Ovary (tissue), 9 donors: ENCODE measurements around the gene TMEM59L. TPM values are rescaled to one million over a fixed set of nuclear protein-coding genes. Genes with fewer than 3 reads are reported as not detected.

ENCODE experiments used
- DNase-seq, 5 donors: peaks; one replicate each; pipeline ENCODE4 v3.0.0-alpha.2; 2019 to 2020
- H3K27ac ChIP-seq, 2 donors: fragments of 200-600 bp; one replicate each; pipeline versions ENCODE4 v1.5.1 to v1.8.0; 2019 to 2022
- H3K27me3 ChIP-seq: fragments of 200-600 bp; one replicate; pipeline ENCODE4 v1.8.0; 2022
- H3K36me3 ChIP-seq: fragments of 200-600 bp; sonication (generic); one replicate; pipeline ENCODE4 v1.5.1; 2019
- H3K4me1 ChIP-seq: one replicate; pipeline ENCODE4 v1.8.1; 2013; ENCODE audit warnings: mild to moderate bottlenecking, moderate library complexity; ENCODE audit not compliant: insufficient read depth
- H3K4me3 ChIP-seq: fragments of 200-600 bp; sonication (generic); one replicate; pipeline ENCODE4 v1.5.1; 2017
- H3K9me3 ChIP-seq, 2 donors: fragments of 200-600 bp in 1 of 2; sonication (generic) in 1 of 2; one replicate each; pipeline versions ENCODE4 v1.5.1 to v1.8.1; 2013 to 2019; ENCODE audit warnings: mild to moderate bottlenecking in 1 of 2, moderate library complexity in 1 of 2
- EP300 ChIP-seq: sonication (generic); formaldehyde crosslinking; IDR thresholded peaks from one replicate; pipeline ENCODE4 v1.6.1; 2017; ENCODE audit warnings: antibody characterized with exemption
- POLR2A ChIP-seq: fragments of 450-650 bp; IDR thresholded peaks from one replicate; pipeline ENCODE4 v1.6.1; 2017; ENCODE audit warnings: antibody characterized with exemption, mild to moderate bottlenecking, moderate library complexity
- WGBS, 3 donors: extraction: QIAGEN DNeasy Blood & Tissue Kit in 1 of 3; methylation state at CpG; one replicate each; pipeline versions ENCODE4 v1.1.5 to v1.1.7; 2013 to 2017; 5-methylcytosine and 5-hydroxymethylcytosine counted together
- intact Hi-C, 4 donors: fragments of 100-400 bp; cut with DNase I; formaldehyde crosslinking; loops; one replicate each; pipeline versions ENCODE4 v1.11.0 to v1.15.1; 2022 to 2023
- polyA plus RNA-seq, 2 donors: library from polyadenylated mRNA; stranded (reverse); fragments of 200-250 nt in 1 of 2; fragments of 350-450 nt in 1 of 2; fragmentation: Illumina TruSeq in 1 of 2; extraction: RNeasy Lipid Tissue Mini Kit (QIAGEN cat#74804) in 1 of 2; gene quantifications; one replicate each; pipeline ENCODE4 v1.2.3, GENCODE V29; 2013 to 2014
- total RNA-seq, 7 donors: library from RNA; depleted of rRNA in 2 of 7; stranded (reverse); fragments of >200 nt in 2 of 7; fragmentation: NEBNext Ultra II Directional in 3 of 7; extraction: Animal tissue kit (Norgen Biotek cat#: 25700) in 3 of 7; gene quantifications; one replicate each; pipeline versions ENCODE4 v1.1.0 to v1.2.4, GENCODE V29; 2016 to 2023
- TF ChIP-seq, protein P1 (sequence below), 3 donors: fragments of 450-650 bp in 2 of 3; fragments of 200-600 bp in 1 of 3; IDR thresholded peaks; one replicate each; pipeline versions ENCODE4 v1.5.1 to v1.8.0; 2016 to 2022; ENCODE audit warnings: antibody characterized with exemption in 3 of 3, mild to moderate bottlenecking in 1 of 3
- donor health status: DM: no; HTN: no; CAD: no; lungs with moderate emphysema.
- donor health status: DM: no; HTN: no; CAD: no.
- donor health status: Bipolar disorder and iron deficiency.
- donor health status: DM: yes; HTN: yes; CAD: no.
- donor health status: DM: no; HTN: no; CAD: no.
- donor health status: DM: yes; HTN: yes; CAD: no.

TMEM59L gene
- total and polyA plus RNA-seq, 9 donors, result 0.20 to 0.53 (median 0.51) TPM; not detected in 4

DNA sequence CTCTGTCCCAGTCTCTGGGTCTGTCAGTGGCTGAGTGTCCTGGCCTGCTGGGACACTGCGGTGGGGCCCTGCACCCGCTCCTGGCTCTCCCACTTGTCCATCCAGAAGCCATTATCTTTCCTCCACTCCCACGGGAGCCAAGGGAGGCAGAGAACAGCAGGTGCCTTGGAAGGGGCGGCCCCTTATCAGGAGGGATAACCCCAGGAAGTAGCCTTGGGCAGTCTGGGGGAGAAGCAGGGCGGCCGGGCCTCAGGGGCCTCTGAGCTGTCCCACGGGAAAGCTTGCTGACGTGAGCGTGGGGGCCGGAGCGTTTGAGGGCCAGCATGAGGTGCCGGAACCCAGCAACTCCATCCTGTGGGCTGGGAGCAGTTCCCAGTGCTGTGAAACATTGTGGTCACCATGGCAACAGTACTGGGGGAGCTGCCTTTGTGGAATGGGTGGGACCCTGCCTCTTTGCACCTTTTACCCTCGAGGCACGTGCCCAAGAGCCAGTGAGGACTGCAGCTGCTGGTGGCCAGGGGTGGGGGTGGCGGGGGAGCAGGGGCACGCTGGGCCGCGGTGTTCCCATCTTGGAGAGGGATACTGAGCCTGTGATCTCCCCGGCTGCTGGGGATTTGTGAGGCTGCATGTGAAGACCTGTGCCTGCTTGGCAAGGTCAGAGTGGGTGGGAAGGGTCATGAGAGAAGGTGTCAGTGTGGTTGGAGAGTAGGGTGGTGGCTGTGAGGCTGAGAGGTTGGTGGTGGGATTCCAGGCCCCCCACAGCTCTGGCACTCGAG is 45.1 kb downstream of the TMEM59L start:
- 10 to 11% (median 11%) methylated on average over 18 to 20 of the region's 20 CpGs for WGBS, 3 donors
- TF ChIP-seq, protein P1, sequence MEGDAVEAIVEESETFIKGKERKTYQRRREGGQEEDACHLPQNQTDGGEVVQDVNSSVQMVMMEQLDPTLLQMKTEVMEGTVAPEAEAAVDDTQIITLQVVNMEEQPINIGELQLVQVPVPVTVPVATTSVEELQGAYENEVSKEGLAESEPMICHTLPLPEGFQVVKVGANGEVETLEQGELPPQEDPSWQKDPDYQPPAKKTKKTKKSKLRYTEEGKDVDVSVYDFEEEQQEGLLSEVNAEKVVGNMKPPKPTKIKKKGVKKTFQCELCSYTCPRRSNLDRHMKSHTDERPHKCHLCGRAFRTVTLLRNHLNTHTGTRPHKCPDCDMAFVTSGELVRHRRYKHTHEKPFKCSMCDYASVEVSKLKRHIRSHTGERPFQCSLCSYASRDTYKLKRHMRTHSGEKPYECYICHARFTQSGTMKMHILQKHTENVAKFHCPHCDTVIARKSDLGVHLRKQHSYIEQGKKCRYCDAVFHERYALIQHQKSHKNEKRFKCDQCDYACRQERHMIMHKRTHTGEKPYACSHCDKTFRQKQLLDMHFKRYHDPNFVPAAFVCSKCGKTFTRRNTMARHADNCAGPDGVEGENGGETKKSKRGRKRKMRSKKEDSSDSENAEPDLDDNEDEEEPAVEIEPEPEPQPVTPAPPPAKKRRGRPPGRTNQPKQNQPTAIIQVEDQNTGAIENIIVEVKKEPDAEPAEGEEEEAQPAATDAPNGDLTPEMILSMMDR (IDR thresholded peaks at IDR 0.05), result no peak
- peak; percentile 66 for TF ChIP-seq EP300

DNA sequence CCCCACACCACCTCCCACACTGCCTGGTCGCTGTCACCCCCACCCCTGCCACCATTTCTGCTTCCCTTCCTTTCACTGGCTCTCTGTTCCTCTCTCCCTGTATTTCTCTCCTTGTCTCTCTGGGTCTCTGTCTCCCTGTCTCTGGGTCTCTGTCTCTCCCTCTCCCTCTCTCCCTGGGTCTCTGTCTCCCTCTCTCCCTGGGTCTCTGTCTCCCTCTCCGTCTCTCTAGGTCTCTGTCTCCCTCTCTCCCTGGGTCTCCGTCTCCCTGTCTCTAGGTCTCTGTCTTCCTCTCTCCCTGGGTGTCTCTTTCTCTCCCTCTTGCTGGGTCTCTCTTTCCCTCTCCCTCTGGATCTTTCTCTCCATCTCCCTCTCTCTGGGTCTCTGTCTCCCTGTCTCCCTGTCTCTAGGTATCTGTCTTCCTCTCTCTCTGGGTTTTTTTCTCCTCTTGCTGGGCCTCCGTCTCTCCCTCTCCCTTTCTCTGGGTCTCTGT is 45.7 kb downstream of the TMEM59L start:
- no peaks in the 10 kb centered on the region for H3K27me3 ChIP-seq
- H3K4me3 ChIP-seq, result no peak overlapping the region
- DNase-seq, result no peak
- 81 to 87% (median 84%) methylated on average over 4 of the region's 4 CpGs for WGBS, 3 donors
- TF ChIP-seq, protein P1 (IDR thresholded peaks at IDR 0.05), result no peak
- no peak for TF ChIP-seq POLR2A
- no peak for TF ChIP-seq EP300
- intact Hi-C loops, result no loop called here
- no peaks in the 10 kb centered on the region for H3K9me3 ChIP-seq
- H3K4me1 ChIP-seq, result peaks cover 8% of the 10 kb centered on the region
- no peaks in the 10 kb centered on the region for H3K36me3 ChIP-seq
- H3K27ac ChIP-seq, result no peak overlapping the region

More for the DNA sequence above, 45.1 kb downstream of the TMEM59L start:
- intact Hi-C loops, result no loop called here
- no peaks in the 10 kb centered on the region for H3K9me3 ChIP-seq
- H3K27ac ChIP-seq, result no peak overlapping the region
- DNase-seq, result peak; percentile 83 to 92 (median 89)
- peaks cover 8% of the 10 kb centered on the region for H3K4me1 ChIP-seq
- no peak overlapping the region for H3K4me3 ChIP-seq
- no peaks in the 10 kb centered on the region for H3K36me3 ChIP-seq
- no peaks in the 10 kb centered on the region for H3K27me3 ChIP-seq

- intact Hi-C loops, result no loop called here
These were observed 46.8 kb downstream of the TMEM59L start for GRCh38 chr19:18659281-18660050.

More at GRCh38 chr19:18659281-18660050, 46.8 kb downstream of the TMEM59L start:
- TF ChIP-seq EP300, result no peak
- TF ChIP-seq POLR2A, result no peak
- TF ChIP-seq, protein P1 (IDR thresholded peaks at IDR 0.05), result no peak
- Histone ChIP-seq H3K9me3 (no peaks in the 10 kb centered on the region), H3K27ac (no peak overlapping the region), H3K27me3 (no peaks in the 10 kb centered on the region), H3K4me3 (no peak overlapping the region), H3K36me3 (no peaks in the 10 kb centered on the region), H3K4me1 (peaks cover 8% of the 10 kb centered on the region)
- 41 to 61% (median 60%) methylated on average over 30 of the region's 30 CpGs for WGBS, 3 donors
- peak in 1 of 5 donors; percentile 61 for DNase-seq
